Activated naive CD8-positive, alpha-beta T cell treated with anti-CD3 and anti-CD28 coated beads, Interleukin-2, amount 10 ng/mL, durations not matched to agents 7 days and 5 days (primary cell): ENCODE data around the gene FGD5. TPM values are rescaled to one million over a fixed set of nuclear protein-coding genes. Genes with fewer than 3 reads are reported as not detected.

Experiments used
- ATAC-seq: fragments of 150-1000 bp; cut with Tn5 transposase; one replicate; pipeline ENCODE4 v1.10.0; 2021; ENCODE audit warnings: low read depth, moderate library complexity
- POLR2A ChIA-PET: fragments of 350-600 bp; sonication (Branson Sonifier 250); formaldehyde crosslinking; loops from one replicate; lab custom pipeline; 2021; ENCODE audit warnings: antibody characterized with exemption; lab: Charles Lee
- DNase-seq: peaks from one replicate; pipeline ENCODE4 v3.0.0; 2021
- H3K27ac Mint-ChIP-seq: one replicate; pipeline ENCODE4 v1.8.0; 2022; ENCODE audit warnings: mild to moderate bottlenecking, mixed read lengths
- H3K27me3 Mint-ChIP-seq: one replicate; pipeline ENCODE4 v1.8.0; 2022; ENCODE audit warnings: mild to moderate bottlenecking, moderate library complexity, mixed read lengths
- H3K36me3 Mint-ChIP-seq: one replicate; pipeline ENCODE4 v1.8.0; 2021; ENCODE audit warnings: mild to moderate bottlenecking, mixed read lengths
- H3K4me1 Mint-ChIP-seq: one replicate; pipeline ENCODE4 v1.8.0; 2021; ENCODE audit warnings: mixed read lengths
- H3K4me3 Mint-ChIP-seq: one replicate; pipeline ENCODE4 v1.8.0; 2022; ENCODE audit warnings: mild to moderate bottlenecking, moderate library complexity, mixed read lengths
- H3K9me3 Mint-ChIP-seq: one replicate; pipeline ENCODE4 v1.8.0; 2021; ENCODE audit warnings: mixed read lengths
- total RNA-seq, 2 experiments: library from RNA; stranded (reverse); gene quantifications; one replicate each; pipeline ENCODE4 v1.2.3, GENCODE V29; 2021

Gene FGD5
- total RNA-seq, 2 experiments from 2014 or later = 0.17 TPM; not detected in 1

DNA sequence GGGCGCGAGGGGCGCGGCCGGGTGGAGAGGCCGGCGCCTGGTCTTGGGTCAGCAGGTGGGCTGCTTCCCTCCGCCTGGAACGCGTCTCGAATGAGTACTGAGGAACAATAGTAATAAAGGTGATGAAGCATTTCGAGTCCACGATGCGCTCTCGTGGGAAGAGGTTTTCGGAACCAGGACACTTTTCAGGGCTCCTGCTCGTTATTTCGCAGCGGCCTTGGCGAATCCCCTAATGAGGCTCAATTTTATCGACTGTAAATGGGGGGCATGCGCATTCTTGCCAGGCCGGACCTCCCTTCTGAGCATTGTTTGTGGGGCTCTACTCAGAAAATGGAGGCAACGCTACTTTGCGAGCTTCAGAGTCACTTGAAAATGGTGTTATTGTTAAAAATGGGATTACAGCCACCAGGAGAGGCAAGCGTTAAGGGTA is 129.9 kb downstream of the FGD5 start:
- Mint-ChIP-seq H3K27me3 (no peaks in the 10 kb centered on the region), H3K27ac (peak overlapping the region; percentile 99), H3K9me3 (no peaks in the 10 kb centered on the region), H3K36me3 (peaks cover 20% of the 10 kb centered on the region), H3K4me3 (peak overlapping the region; percentile 100), H3K4me1 (peaks cover 32% of the 10 kb centered on the region)
- DNase-seq = no peak
- POLR2A ChIA-PET = interaction anchor here (1.0 kb wide), 5 partner anchors 9 to 297 kb away, joined by 3 to 7 read pairs (median 5); partner anchors contain the start of genes CCDC174 and RBSN
- no peak for ATAC-seq

DNA sequence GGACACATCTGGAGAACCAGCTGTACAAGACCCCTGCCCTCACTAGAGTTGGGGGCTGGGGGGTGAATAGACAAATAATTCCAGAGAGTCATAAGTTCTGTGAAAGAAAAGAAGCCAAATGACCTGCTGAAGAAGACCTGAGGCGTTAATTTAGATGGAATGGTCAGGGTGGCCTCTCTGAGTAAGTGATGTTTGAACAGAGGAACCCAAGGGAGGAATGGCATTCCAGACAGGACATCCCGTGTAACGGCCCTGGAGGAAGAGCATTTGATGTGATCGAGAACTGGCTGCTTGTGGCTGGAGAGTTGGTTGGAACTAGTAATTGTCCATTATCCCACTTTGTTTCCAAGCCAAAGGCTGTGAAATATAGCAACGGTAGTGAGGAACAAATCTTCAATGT is 130.4 kb downstream of the FGD5 start:
- H3K27ac Mint-ChIP-seq = peak overlapping the region; percentile 99
- H3K27me3 Mint-ChIP-seq = no peaks in the 10 kb centered on the region
- H3K36me3 Mint-ChIP-seq = peaks cover 20% of the 10 kb centered on the region
- H3K4me3 Mint-ChIP-seq = peak overlapping the region; percentile 100
- no peak for DNase-seq
- POLR2A ChIA-PET = no interaction called here
- H3K9me3 Mint-ChIP-seq = no peaks in the 10 kb centered on the region
- ATAC-seq = no peak
- H3K4me1 Mint-ChIP-seq = peaks cover 32% of the 10 kb centered on the region

DNA sequence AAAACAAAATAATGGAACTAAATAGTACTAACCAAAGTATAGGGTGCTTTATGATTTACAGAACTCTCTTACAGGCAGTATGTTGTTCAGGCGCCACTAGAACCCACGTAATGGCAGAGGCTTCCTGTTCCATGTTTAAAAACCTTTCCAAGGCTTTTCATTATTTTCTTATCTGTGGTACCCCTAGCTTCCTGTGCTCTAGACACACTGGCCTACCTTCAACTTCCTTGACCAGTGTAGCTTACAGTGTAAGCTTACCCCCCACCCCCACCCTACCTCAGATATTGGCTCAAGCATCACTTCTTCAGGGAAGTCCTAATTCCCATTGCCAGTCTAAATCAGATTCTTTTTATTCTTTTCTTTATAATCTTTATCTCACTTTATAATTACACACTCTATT is 131.5 kb downstream of the FGD5 start:
- POLR2A ChIA-PET = interaction anchor here (0.6 kb wide), 1 partner anchor 1569 kb away, joined by 5 read pairs; no protein-coding TSS in a partner anchor
- Mint-ChIP-seq H3K4me1 (peaks cover 32% of the 10 kb centered on the region), H3K27ac (no peak overlapping the region), H3K27me3 (no peaks in the 10 kb centered on the region), H3K9me3 (no peaks in the 10 kb centered on the region), H3K36me3 (peaks cover 20% of the 10 kb centered on the region), H3K4me3 (no peak overlapping the region)
- DNase-seq (no peak), ATAC-seq (no peak)

DNA sequence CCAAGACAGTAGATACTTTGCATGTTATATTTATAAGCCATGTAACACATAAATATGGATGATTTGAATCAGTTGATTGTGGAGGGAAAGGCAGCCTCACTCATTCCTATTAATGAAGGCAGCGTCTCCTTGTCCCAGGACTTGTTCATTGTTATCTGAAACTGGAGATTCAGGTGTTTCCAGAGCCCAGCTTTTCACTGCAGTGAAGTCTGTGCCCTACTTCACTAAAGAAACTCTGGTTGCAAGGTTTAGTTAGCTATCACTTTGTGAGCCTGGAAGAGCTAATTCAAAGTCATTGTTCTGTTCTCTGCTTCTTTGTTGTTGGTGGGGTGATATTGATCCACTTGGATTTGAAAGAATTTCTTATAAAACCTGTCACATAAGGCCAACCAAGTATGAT is 138.4 kb downstream of the FGD5 start:
- Mint-ChIP-seq H3K27ac (no peak overlapping the region), H3K27me3 (no peaks in the 10 kb centered on the region), H3K4me1 (peaks cover 38% of the 10 kb centered on the region), H3K4me3 (no peak overlapping the region), H3K9me3 (no peaks in the 10 kb centered on the region), H3K36me3 (peaks cover 20% of the 10 kb centered on the region)
- POLR2A ChIA-PET = interaction anchor here (2.3 kb wide), 1 partner anchor 10 kb away, joined by 13 read pairs; the partner anchor contains the start of gene NR2C2
- ATAC-seq (no peak), DNase-seq (no peak)

DNA sequence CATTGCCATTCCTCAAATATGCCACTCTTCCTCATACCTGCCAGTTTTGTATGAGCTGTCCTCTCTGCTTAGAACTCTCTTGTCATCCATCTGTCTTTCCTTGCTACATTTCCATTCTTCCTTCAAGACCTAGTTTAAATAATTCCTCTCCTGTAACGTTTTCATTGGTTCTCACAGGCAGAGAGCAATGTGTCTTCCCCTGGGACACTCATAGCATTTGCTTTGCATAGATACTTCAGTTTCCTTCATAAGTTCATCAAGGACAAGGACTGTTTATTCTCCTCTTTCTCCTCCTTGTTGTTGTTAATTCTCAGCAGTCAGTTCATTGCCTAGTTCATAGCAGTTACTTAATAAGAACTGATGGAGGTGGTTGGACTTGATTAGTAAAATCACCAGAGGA is 139.2 kb downstream of the FGD5 start:
- Mint-ChIP-seq H3K27me3 (no peaks in the 10 kb centered on the region), H3K9me3 (no peaks in the 10 kb centered on the region), H3K4me3 (no peak overlapping the region), H3K4me1 (peaks cover 36% of the 10 kb centered on the region), H3K36me3 (peaks cover 19% of the 10 kb centered on the region), H3K27ac (peak overlapping the region; percentile 5)
- POLR2A ChIA-PET = interaction anchor here (0.7 to 2.3 kb wide), 2 partner anchors 10 to 11 kb away, joined by 3 to 13 read pairs; partner anchors contain the start of gene NR2C2
- no peak for ATAC-seq
- DNase-seq = no peak

DNA sequence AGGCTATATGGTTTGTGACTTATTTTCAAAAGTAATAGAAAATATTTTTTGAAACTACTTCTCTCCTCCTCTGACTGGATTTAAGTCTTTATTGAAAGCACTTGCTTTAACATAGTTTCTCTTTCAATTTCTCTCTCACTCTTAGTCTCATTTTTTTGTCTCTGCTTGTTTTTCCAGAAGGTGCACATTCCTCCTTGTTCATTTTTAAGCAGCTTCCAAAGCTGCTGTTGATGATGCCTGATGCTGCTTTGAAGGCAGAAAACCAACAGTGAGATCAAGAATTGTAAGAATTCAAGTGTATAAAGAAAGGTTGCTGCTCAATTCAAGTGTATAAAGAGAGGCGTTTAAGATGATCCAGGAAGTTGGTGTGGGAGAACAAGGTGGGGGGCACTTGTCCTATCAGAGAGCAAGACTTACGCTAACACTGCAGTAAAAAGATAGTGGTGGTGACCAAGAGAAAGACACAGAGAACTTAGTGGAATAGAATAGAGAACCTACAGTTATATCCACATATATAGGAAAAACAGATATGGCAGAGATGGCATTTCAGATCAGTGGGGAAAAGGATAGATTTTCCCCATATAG is 140.7 kb downstream of the FGD5 start:
- peaks cover 36% of the 10 kb centered on the region for H3K4me1 Mint-ChIP-seq
- peak overlapping the region; percentile 91 for H3K27ac Mint-ChIP-seq
- peak overlapping the region; percentile 84 for H3K4me3 Mint-ChIP-seq
- H3K36me3 Mint-ChIP-seq = peaks cover 19% of the 10 kb centered on the region
- POLR2A ChIA-PET = no interaction called here
- peak; percentile 77 for ATAC-seq
- H3K9me3 Mint-ChIP-seq = no peaks in the 10 kb centered on the region
- H3K27me3 Mint-ChIP-seq = no peaks in the 10 kb centered on the region
- DNase-seq = no peak

DNA sequence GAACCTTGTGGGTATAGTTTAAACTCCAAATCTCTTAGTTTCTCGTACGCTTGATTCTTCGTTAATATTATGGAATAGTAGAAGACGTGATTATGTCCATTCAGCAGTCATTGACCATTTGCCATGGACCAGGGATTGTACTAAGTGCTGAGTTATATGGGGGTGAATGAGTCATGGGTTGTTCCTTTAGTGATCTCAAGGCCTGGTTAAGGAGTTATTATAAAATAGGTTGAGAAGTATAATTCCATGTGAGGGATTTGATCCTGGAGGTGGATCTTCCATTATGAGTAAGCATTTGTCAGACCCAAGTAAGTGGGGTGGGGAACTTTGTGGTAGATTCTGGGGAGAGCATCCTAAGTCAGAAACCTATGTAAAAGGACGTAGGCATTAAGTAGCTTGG is 144.0 kb downstream of the FGD5 start:
- H3K4me1 Mint-ChIP-seq = peaks cover 22% of the 10 kb centered on the region
- H3K27me3 Mint-ChIP-seq = no peaks in the 10 kb centered on the region
- no peak overlapping the region for H3K4me3 Mint-ChIP-seq
- no peak for DNase-seq
- no peaks in the 10 kb centered on the region for H3K9me3 Mint-ChIP-seq
- peaks cover 39% of the 10 kb centered on the region for H3K36me3 Mint-ChIP-seq
- POLR2A ChIA-PET = no interaction called here
- H3K27ac Mint-ChIP-seq = no peak overlapping the region
- ATAC-seq = no peak

DNA sequence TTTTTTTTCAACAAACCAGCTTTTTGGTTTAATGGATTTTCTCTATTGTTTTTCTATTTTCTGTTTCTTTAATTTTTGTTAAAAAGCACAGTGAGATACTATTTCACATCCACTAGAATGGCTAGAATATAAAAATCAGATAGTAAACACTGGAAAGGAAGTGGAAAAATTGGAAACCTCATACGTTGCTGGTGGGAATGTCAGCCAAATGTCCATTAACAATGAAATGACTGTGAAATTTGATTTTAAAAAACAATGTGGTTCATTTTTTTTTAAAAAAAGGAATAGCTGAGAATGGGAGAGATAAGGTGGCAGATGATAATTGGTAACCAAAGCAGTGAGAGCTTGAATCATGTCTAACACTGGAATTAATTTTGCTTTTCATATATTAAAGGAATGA is 148.5 kb downstream of the FGD5 start:
- H3K9me3 Mint-ChIP-seq = no peaks in the 10 kb centered on the region
- no peak overlapping the region for H3K4me3 Mint-ChIP-seq

DNA sequence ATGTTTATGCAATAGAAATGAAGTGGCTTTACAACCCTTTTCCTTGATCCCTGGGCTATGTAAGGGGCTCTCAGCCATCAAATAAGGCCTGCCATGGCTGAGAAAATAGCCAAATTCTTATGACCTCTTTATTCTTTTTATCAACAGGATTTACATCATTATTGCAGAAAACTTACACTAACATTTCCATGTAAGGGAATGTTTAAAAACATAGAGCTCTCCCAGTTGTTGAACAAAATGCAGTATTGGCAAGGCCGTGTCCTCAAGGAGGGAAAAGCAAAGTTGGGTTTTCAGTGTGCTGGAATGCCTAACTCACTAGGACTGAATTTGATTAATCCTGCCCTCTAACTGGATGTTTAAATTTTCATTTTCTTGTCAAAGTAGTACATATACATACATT is 150.9 kb downstream of the FGD5 start:
- Mint-ChIP-seq H3K9me3 (no peaks in the 10 kb centered on the region), H3K4me3 (no peak overlapping the region), H3K4me1 (no peaks in the 10 kb centered on the region), H3K36me3 (peaks cover 49% of the 10 kb centered on the region), H3K27ac (no peak overlapping the region), H3K27me3 (no peaks in the 10 kb centered on the region)
- ATAC-seq (no peak), DNase-seq (no peak)
- POLR2A ChIA-PET = interaction anchor here (0.5 to 0.7 kb wide), 2 partner anchors 23 to 25 kb away, joined by 3 to 4 read pairs; no protein-coding TSS in a partner anchor

More for the DNA sequence above, 148.5 kb downstream of the FGD5 start:
- POLR2A ChIA-PET = no interaction called here
- peaks cover 4% of the 10 kb centered on the region for H3K4me1 Mint-ChIP-seq
- H3K36me3 Mint-ChIP-seq = peaks cover 38% of the 10 kb centered on the region
- no peak for DNase-seq
- H3K27me3 Mint-ChIP-seq = no peaks in the 10 kb centered on the region
- ATAC-seq = no peak
- H3K27ac Mint-ChIP-seq = no peak overlapping the region

DNA sequence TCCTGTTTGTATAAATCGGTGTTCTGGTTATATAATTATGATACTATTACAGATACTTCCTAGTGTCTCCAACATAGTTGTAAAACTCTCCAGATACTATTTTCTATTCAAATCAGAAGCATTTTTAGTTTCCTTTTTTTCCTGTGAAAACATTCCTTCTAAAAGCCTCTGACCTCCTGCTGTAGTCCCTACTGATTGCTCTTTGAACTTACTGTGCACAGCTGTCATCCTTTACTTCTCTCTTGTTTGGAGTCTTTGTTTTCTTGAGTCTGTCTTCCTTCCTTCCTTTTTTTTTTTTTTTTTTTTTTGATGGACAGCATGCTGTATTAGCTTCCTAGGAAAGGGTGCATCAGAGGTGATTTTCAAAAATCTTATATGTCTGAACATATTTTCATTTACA is 157.6 kb downstream of the FGD5 start:
- no peak overlapping the region for H3K27ac Mint-ChIP-seq
- H3K27me3 Mint-ChIP-seq = no peaks in the 10 kb centered on the region
- H3K4me3 Mint-ChIP-seq = no peak overlapping the region
- ATAC-seq (no peak), DNase-seq (no peak)
- H3K4me1 Mint-ChIP-seq = peaks cover 7% of the 10 kb centered on the region
- POLR2A ChIA-PET = no interaction called here
- no peaks in the 10 kb centered on the region for H3K9me3 Mint-ChIP-seq
- peaks cover 43% of the 10 kb centered on the region for H3K36me3 Mint-ChIP-seq

DNA sequence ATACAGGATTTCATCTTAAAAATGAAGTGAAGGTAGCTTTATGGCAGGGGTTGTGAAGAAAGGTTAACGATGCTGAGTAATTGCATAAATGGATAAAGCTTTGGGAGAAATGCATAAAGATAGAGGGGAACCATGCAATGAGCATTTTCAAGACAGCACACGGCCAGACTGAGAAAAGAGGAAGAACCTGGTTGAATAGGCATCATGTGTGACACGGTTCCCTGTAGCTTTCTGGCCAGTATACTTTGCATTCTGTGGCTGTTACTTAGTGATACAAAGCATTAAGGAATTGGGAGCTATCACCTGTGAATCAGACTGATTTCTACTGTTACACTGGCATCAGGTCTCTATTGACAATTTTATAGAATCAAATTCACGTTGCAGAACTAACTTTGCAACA is 161.9 kb downstream of the FGD5 start:
- ATAC-seq (no peak), DNase-seq (no peak)
- H3K4me3 Mint-ChIP-seq = no peak overlapping the region
- POLR2A ChIA-PET = no interaction called here
- peaks cover 7% of the 10 kb centered on the region for H3K4me1 Mint-ChIP-seq
- H3K27me3 Mint-ChIP-seq = no peaks in the 10 kb centered on the region
- no peak overlapping the region for H3K27ac Mint-ChIP-seq
- H3K9me3 Mint-ChIP-seq = peaks cover 2% of the 10 kb centered on the region
- peaks cover 31% of the 10 kb centered on the region for H3K36me3 Mint-ChIP-seq

Other genes with a start within 250 kb of the FGD5 start
- gene CCDC174, start 167.2 kb upstream of the FGD5 start, total RNA-seq = 10 to 100 TPM; 28.3 to 28.8 TPM
- under 1 TPM; 0.17 to 0.25 TPM for gene C3orf20, start 143.8 kb upstream of the FGD5 start, total RNA-seq
- 10 to 100 TPM; 79.7 to 79.8 TPM for gene NR2C2, start 128.6 kb downstream of the FGD5 start, total RNA-seq
- gene MRPS25, start 246.4 kb downstream of the FGD5 start, total RNA-seq = 10 to 100 TPM; 59.3 to 61.1 TPM